ENCODE measurements around the gene EXOC3L4. TPM values are rescaled to one million over a fixed set of nuclear protein-coding genes. Genes with fewer than 3 reads are reported as not detected.

Gene EXOC3L4
- total RNA-seq, 1 donor = not detected

- no peak overlapping the region for H3K4me3 ChIP-seq (ENCODE audit: low read depth, low read length)
- no peak for TF ChIP-seq CTCF (IDR thresholded peaks at IDR 0.05; ENCODE audit: insufficient read depth, low read length)
- DNase-seq (ENCODE audit: low read depth) = no peak
Measured at GRCh38 chr14:103093856-103094405, 594 bp upstream of the EXOC3L4 start.

- DNase-seq (ENCODE audit: low read depth) = no peak
- H3K4me3 ChIP-seq (ENCODE audit: low read depth, low read length) = no peak overlapping the region
- no peak for TF ChIP-seq CTCF (IDR thresholded peaks at IDR 0.05; ENCODE audit: insufficient read depth, low read length)
Measured at GRCh38 chr14:103095210-103095778, 769 bp downstream of the EXOC3L4 start.

GRCh38 chr14:103096387-103096786 lies 1.9 kb downstream of the EXOC3L4 start:
- TF ChIP-seq CTCF (IDR thresholded peaks at IDR 0.05; ENCODE audit: insufficient read depth, low read length) = no peak
- no peak overlapping the region for H3K4me3 ChIP-seq (ENCODE audit: low read depth, low read length)

GRCh38 chr14:103097244-103097993 lies 2.9 kb downstream of the EXOC3L4 start:
- TF ChIP-seq CTCF (IDR thresholded peaks at IDR 0.05; ENCODE audit: insufficient read depth, low read length) = no peak
- DNase-seq (ENCODE audit: low read depth) = no peak
- no peak overlapping the region for H3K4me3 ChIP-seq (ENCODE audit: low read depth, low read length)

More at GRCh38 chr14:103096387-103096786, 1.9 kb downstream of the EXOC3L4 start:
- no peak for DNase-seq (ENCODE audit: low read depth)

- DNase-seq (ENCODE audit: low read depth) = no peak
- no peak overlapping the region for H3K4me3 ChIP-seq (ENCODE audit: low read depth, low read length)
- TF ChIP-seq CTCF (IDR thresholded peaks at IDR 0.05; ENCODE audit: insufficient read depth, low read length) = no peak
Measured at GRCh38 chr14:103097994-103098957, 3.8 kb downstream of the EXOC3L4 start.

- DNase-seq (ENCODE audit: low read depth) = no peak
- TF ChIP-seq CTCF (IDR thresholded peaks at IDR 0.05; ENCODE audit: insufficient read depth, low read length) = no peak
- no peak overlapping the region for H3K4me3 ChIP-seq (ENCODE audit: low read depth, low read length)
Measured at GRCh38 chr14:103099081-103099732, 4.7 kb downstream of the EXOC3L4 start.
